Stimulated activated CD4-positive, alpha-beta T cell treated with anti-CD3 and anti-CD28 coated beads, TNF-alpha, amount 100 ng/mL, for 48 hours (primary cell): ENCODE data around the gene EIF3D.

Source experiments
- DNase-seq, 3 donors: peaks; one replicate each; pipeline ENCODE4 v3.0.0-alpha.2; 2020; ENCODE audit warnings: low read depth in 3 of 3

The EIF3D gene

DNA sequence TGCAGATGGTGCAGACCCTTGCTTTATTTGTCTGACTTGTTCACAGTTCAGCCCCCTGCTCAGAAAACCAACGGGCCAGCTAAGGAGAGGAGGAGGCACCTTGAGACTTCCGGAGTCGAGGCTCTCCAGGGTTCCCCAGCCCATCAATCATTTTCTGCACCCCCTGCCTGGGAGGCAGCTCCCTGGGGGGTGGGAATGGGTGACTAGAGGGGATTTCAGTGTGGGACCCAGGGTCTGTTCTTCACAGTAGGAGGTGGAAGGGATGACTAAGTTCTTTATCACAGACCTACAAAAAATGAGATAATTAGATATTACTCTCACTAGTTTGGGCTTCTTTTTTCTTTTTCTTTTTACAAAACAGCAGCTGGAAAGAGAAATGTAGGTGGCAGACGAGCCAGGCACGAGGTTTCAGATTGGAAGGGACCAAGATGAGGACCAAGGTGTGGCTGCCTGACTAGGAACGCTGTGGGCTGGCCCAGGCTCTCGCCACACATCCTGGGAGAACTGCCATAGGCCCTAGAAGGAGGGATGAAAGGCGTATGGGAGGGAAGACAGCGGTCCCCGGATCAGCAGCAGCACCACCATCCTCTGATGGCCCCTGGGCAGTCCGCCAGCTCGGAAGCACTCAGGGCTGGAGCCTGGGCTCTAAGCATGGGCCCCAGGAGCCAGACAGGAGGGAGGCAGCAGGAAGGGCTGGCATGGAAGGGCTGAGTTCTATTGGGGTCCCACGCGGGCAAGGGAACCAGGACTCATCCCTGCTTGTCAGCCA lies 61.7 kb downstream of the EIF3D start:
- DNase-seq: no peak

DNA sequence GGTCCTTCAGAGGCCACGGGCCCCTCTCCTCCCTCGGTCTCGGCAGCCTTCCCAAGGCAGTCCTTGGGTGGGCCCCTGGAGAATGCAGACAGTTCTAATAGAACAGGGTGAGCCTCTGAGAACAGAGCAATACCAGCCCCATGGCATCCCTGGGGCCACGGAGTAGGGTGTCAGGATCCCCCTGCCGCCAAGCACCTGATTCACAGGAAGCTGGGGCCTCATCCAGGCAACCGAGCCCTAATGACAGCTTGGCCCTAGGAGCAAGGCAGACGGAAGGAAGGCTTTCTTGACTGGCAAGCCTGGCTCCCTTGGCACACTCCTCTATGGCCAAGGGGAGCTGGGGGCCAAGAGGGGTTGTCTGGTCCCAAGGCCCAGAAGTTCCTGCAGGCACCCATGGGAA lies 62.7 kb downstream of the EIF3D start:
- DNase-seq: no peak

DNA sequence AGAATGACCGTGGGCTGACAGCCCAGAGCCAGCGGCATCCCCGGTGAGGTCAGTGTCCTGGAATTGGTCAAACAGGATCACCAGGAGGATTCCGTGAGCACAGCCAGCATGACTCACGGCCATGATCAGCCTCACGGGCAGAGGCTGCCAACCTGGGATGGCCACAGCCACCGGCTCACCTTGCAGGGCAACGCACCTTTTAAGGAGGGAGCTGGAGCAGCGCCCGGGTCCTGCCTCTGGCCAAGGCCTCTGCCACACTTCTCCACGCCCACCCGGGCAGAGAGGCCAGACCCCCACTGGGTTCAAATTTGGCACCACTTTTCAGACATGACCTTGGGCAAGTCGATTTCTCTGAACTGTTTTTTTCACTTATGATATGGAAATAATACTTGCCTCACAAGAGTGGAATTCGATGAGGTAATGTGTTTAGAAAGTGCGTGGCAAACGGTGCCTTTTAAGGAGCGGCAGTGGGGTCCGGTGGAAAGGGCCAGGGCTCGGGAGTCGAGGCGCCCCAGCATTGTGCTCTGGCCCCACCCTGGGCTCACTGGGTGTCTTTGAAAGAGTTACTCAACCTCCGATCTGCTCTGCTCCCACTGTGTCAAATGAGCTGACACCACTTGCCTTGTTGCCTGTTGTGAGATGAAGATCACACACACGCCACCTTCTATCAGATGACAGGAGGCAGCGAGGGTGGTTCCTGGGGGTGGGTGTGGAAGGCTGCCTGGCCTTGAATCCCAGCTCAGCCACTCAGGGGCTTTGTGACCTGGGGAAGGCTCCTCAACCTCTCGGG lies 63.5 kb downstream of the EIF3D start:
- no peak for DNase-seq

DNA sequence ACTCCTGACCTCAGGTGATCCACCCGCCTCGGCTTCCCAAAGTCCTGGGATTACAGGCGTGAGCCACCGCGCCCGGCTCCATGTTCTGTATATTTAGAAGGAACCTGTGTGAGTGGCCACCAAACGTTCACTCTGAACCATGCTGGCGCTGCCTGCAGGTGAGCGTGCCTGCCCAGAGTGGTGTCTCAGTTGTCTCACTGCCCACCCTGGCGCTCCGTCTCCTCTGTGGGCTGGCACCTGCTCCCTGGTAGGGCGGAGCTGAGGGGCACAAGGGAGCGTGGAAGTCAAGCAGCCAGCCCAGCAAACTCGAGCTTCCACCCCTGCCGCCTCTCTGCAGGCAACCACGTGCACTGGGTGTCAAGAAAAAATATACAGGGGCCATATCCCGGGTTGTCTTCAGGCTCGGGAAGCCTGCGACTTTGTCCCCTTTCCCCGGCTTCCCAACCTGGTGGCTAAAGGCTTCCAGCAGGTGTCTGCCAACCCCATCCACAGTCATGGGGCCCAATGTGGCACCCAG lies 64.2 kb downstream of the EIF3D start:
- DNase-seq: no peak

DNA sequence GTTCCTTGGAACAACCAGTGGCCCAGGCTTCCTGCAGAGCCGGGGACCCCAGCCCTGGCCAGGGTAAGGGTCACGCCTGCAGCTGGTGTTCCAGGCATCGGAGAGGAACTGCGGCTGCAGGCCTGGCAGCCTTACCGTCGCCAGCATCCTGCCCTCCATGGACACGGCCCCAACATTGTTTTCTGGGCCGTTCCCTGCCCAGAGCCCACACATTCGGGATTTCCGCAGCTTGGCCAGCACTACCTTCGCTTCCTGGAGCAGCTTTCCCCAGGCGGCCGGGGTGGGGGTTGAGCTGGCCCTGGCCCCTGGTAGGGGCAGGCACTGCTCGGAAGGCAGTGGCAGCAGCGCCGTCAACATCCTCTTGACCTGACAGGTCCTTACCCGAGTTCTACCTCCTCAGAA lies 65.2 kb downstream of the EIF3D start:
- DNase-seq: no peak

DNA sequence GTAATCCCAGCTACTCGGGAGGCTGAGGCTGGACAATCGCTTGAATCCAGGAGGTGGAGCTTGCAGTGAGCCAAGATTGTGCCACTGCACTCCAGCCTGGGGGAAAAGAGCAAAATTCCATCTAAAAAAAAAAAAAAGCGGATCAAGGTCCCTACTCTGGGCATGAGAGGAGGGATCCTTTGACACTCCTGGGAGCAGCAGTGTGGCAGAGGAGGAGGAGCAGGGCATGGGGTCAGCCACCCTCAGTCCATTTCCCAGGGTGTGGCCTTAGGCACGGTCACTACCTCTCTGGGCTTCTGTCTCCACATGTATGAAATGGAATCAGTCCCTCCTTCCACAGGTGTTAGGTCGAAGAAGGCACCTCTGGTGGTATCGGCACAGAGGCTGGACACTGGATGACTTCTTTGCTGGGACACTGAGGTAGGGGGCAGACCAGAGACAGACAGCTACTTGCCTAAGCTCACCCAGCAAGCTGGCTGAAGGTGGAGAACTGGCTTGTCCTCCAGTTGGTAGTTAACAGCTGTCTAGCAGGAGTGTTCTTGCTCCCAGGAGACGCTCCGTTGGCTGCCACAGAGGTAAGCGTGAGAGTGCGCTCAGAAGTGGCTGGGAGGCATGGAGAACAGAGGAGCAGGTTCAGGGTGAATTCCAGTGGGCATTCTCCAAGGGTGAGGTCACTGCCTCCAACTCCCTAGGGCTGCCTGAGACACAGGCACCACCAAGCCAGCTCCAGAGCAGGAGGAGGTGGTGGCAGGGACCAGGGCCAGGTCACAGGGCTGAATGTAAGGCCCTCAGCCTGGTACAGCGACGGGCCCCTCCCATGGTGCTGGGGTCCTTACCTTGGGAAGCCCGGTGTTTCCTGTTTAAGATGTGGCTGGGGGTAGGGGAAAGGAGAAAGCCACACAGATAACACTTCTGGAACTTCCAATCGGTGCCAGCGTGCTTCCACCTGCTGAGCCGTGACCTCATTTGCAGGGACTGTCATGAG lies 67.0 kb downstream of the EIF3D start:
- DNase-seq: no peak
